ENCODE results near the gene FSIP1. TPM values are rescaled to one million over a fixed set of nuclear protein-coding genes. Genes with fewer than 3 reads are reported as not detected.

FSIP1 gene
- total RNA-seq, 8 experiments from 2014 or later: 0.77 to 10.0 (median 3.5) TPM

- in situ Hi-C loops (cut with MboI; ENCODE audit: low pct_unique_long_range_greater_than_20kb in 2 of 9, low sequenced_read_pairs in 9 of 9, unreplicated experiment in 9 of 9): loop anchor here in 3 of 9 experiments (25.0 kb wide), 2 partner anchors 123 to 173 kb away; partner anchors contain the start of gene GPR176 (in 1 of the 3)
- ATAC-seq (replicated peaks in 6 of 8): no peak
- Histone ChIP-seq H3K4me3 (no peak overlapping the region), H3K4me1 (replicated peaks in 1 of 2) (peaks cover 17 to 47% of the 10 kb centered on the region in 2 donors), H3K27ac (no peak overlapping the region)
- 0 to 94% (median 46%) methylated on average over 1 to 4 of the region's 4 CpGs for WGBS, 10 experiments
Measured at GRCh38 chr15:39789736-39790135, 7.1 kb upstream of the FSIP1 start.

DNA sequence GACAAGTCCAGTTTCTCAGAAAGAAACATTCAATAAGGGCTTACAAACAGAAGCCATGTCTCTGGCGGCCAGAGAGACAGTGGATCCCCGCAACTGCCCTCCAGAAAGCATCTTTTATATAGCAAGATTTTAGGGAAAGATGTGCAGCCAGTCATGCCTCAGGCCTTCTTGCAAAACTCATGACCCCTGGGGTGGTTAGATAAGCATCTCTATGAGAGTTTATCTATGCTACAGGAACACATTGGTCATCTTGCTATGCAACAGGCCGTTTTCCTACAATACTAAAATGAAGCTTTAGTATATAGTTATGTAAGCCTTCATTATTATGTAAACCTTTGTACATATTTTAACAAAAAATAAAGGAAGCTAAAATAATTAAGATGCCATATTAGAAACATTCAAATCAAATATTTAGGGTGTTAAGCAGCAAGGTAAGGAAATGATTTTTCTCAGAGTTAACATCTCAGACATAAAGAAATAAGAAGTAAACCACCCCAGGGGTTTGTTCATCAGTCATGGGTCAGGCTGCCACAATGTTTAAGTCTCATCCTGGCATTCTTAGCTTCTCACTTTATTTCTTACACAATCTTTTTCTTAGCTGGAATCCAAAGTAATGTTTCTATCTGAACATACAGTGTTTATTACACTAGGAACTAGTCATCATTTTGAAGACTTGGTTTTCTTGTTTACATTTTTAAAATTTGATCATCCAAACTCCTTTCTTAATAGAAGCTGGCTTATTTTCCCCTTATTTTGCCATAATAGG is 6.3 kb upstream of the FSIP1 start:
- in situ Hi-C loops (cut with MboI; ENCODE audit: low pct_unique_long_range_greater_than_20kb in 2 of 9, low sequenced_read_pairs in 9 of 9, unreplicated experiment in 9 of 9): loop anchor here in 3 of 9 experiments (25.0 kb wide), 2 partner anchors 123 to 173 kb away; partner anchors contain the start of gene GPR176 (in 1 of the 3)
- peaks cover 23 to 51% of the 10 kb centered on the region in 2 donors for H3K4me1 ChIP-seq (replicated peaks in 1 of 2)
- 25 to 100% (median 71%) methylated on average over 1 to 3 of the region's 3 CpGs for WGBS, 10 experiments
- no peak overlapping the region for H3K4me3 ChIP-seq
- no peak for ATAC-seq (replicated peaks in 6 of 8)
- H3K27ac ChIP-seq: no peak overlapping the region

GRCh38 chr15:39788108-39788507 is 5.5 kb upstream of the FSIP1 start:
- H3K27ac ChIP-seq: no peak overlapping the region
- WGBS, 10 experiments: 45 to 100% (median 74%) methylated on average over 1 to 4 of the region's 4 CpGs; no CpG with 5 or more reads in 1 of the 10 experiments
- peak in 1 of 8 experiments; percentile 9 for ATAC-seq (replicated peaks in 6 of 8)
- no peak overlapping the region for H3K4me3 ChIP-seq
- in situ Hi-C loops (cut with MboI; ENCODE audit: low pct_unique_long_range_greater_than_20kb in 2 of 9, low sequenced_read_pairs in 9 of 9, unreplicated experiment in 9 of 9): loop anchor here in 3 of 9 experiments (25.0 kb wide), 2 partner anchors 124 to 174 kb away; partner anchors contain the start of gene GPR176 (in 1 of the 3)
- peaks cover 25 to 54% of the 10 kb centered on the region in 2 donors for H3K4me1 ChIP-seq (replicated peaks in 1 of 2)

DNA sequence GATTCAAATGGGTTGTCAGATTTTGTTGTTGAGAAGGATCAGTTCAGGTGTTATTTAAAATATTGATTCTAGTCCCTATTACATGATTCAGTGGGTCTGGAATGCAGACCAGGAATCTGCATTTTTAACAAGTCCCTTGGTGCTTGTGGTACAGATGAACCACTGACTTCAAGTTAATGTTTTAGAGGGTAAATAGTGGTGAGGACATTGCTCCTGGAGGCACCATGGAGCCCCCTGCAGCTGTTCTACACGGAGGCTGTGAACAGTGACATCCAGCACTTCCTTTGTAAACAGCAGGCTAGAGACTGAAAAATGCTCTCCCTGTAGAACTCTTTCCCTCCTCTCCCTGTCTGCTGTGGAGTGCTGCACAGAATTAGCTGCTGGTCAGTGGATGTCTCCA is 4.8 kb upstream of the FSIP1 start:
- Histone ChIP-seq H3K4me1 (replicated peaks in 1 of 2) (peaks cover 25 to 54% of the 10 kb centered on the region in 2 donors), H3K4me3 (no peak overlapping the region), H3K27ac (no peak overlapping the region)
- 0 to 18% (median 0%) methylated on average over 1 of the region's 1 CpG; no CpG with 5 or more reads in 7 of the 10 experiments for WGBS, 10 experiments
- in situ Hi-C loops (cut with MboI; ENCODE audit: low pct_unique_long_range_greater_than_20kb in 2 of 9, low sequenced_read_pairs in 9 of 9, unreplicated experiment in 9 of 9): loop anchor here in 3 of 9 experiments (25.0 kb wide), 2 partner anchors 125 to 175 kb away; partner anchors contain the start of gene GPR176 (in 1 of the 3)
- peak in 1 of 8 experiments; percentile 18 for ATAC-seq (replicated peaks in 6 of 8)

- Histone ChIP-seq H3K4me3 (peak overlapping the region in 1 of 5 donors; percentile 4), H3K27ac (no peak overlapping the region), H3K4me1 (replicated peaks in 1 of 2) (peaks cover 25 to 54% of the 10 kb centered on the region in 2 donors)
- WGBS, 10 experiments: 0 to 28% (median 0%) methylated on average over 1 to 5 of the region's 5 CpGs; no CpG with 5 or more reads in 2 of the 10 experiments
- in situ Hi-C loops (cut with MboI; ENCODE audit: low pct_unique_long_range_greater_than_20kb in 2 of 9, low sequenced_read_pairs in 9 of 9, unreplicated experiment in 9 of 9): loop anchor here in 3 of 9 experiments (25.0 kb wide), 2 partner anchors 126 to 176 kb away; partner anchors contain the start of gene GPR176 (in 1 of the 3)
- no peak for ATAC-seq (replicated peaks in 6 of 8)
Measured at GRCh38 chr15:39786447-39787056, 3.9 kb upstream of the FSIP1 start.

- H3K4me1 ChIP-seq (replicated peaks in 1 of 2): peaks cover 25 to 54% of the 10 kb centered on the region in 2 donors
- H3K27ac ChIP-seq: no peak overlapping the region
- peak overlapping the region in 1 of 5 donors; percentile 90 for H3K4me3 ChIP-seq
- ATAC-seq (replicated peaks in 6 of 8): no peak
- in situ Hi-C loops (cut with MboI; ENCODE audit: low pct_unique_long_range_greater_than_20kb in 2 of 9, low sequenced_read_pairs in 9 of 9, unreplicated experiment in 9 of 9): loop anchor here in 3 of 9 experiments (25.0 kb wide), 2 partner anchors 126 to 176 kb away; partner anchors contain the start of gene GPR176 (in 1 of the 3)
- WGBS, 10 experiments: 33 to 100% (median 70%) methylated on average over 2 to 7 of the region's 7 CpGs; no CpG with 5 or more reads in 1 of the 10 experiments
Measured at GRCh38 chr15:39785841-39786240, 3.2 kb upstream of the FSIP1 start.

- WGBS, 10 experiments: 45 to 91% (median 62%) methylated on average over 2 to 9 of the region's 10 CpGs; no CpG with 5 or more reads in 2 of the 10 experiments
- in situ Hi-C loops (cut with MboI; ENCODE audit: low pct_unique_long_range_greater_than_20kb in 2 of 9, low sequenced_read_pairs in 9 of 9, unreplicated experiment in 9 of 9): loop anchor here in 3 of 9 experiments (25.0 kb wide), 2 partner anchors 127 to 177 kb away; partner anchors contain the start of gene GPR176 (in 1 of the 3)
- H3K4me1 ChIP-seq (replicated peaks in 1 of 2): peaks cover 25 to 54% of the 10 kb centered on the region in 2 donors
Measured at GRCh38 chr15:39785139-39785538, 2.5 kb upstream of the FSIP1 start.

DNA sequence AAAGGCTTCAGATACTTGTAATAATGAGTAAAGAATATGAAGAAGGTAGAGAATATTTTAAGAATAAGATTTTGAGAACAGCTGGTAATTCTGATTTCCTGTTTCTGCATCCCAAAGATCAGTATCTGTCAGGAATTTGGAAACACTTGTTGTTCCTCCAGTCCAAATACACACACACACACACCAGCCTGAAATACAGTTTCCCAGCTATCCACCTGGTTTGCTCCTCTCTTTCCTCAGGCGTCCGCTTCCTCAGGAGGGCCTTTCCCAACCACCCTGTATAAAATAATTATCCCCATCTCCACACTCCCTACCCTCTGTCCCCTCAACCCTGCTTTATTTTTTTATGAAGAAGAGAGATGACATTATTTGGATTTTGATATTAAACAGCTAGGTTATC is 2.0 kb upstream of the FSIP1 start:
- H3K27ac ChIP-seq: no peak overlapping the region
- 60 to 100% (median 92%) methylated on average over 2 of the region's 2 CpGs; no CpG with 5 or more reads in 3 of the 10 experiments for WGBS, 10 experiments
- in situ Hi-C loops (cut with MboI; ENCODE audit: low pct_unique_long_range_greater_than_20kb in 2 of 9, low sequenced_read_pairs in 9 of 9, unreplicated experiment in 9 of 9): loop anchor here in 3 of 9 experiments (25.0 kb wide), 2 partner anchors 128 to 178 kb away; partner anchors contain the start of gene GPR176 (in 1 of the 3)
- ATAC-seq (replicated peaks in 6 of 8): no peak
- H3K4me1 ChIP-seq (replicated peaks in 1 of 2): peaks cover 25 to 50% of the 10 kb centered on the region in 2 donors
- H3K4me3 ChIP-seq: peak overlapping the region in 3 of 5 donors; percentile 2 to 90 (median 5)

More at GRCh38 chr15:39785139-39785538, 2.5 kb upstream of the FSIP1 start:
- Histone ChIP-seq H3K4me3 (peak overlapping the region in 2 of 5 donors; percentile 2 to 90), H3K27ac (no peak overlapping the region)
- ATAC-seq (replicated peaks in 6 of 8): no peak

- peak overlapping the region in 4 of 5 donors; percentile 61 to 90 (median 68) for H3K4me3 ChIP-seq
- no peak for ATAC-seq (replicated peaks in 6 of 8)
- H3K27ac ChIP-seq: no peak overlapping the region
- H3K4me1 ChIP-seq (replicated peaks in 1 of 2): peaks cover 25 to 45% of the 10 kb centered on the region in 2 donors
- WGBS, 10 experiments: 17 to 49% (median 32%) methylated on average over 1 to 4 of the region's 4 CpGs
- in situ Hi-C loops (cut with MboI; ENCODE audit: low pct_unique_long_range_greater_than_20kb in 2 of 9, low sequenced_read_pairs in 9 of 9, unreplicated experiment in 9 of 9): loop anchor here in 3 of 9 experiments (25.0 kb wide), 2 partner anchors 128 to 178 kb away; partner anchors contain the start of gene GPR176 (in 1 of the 3)
Measured at GRCh38 chr15:39784125-39784524, 1.5 kb upstream of the FSIP1 start.

DNA sequence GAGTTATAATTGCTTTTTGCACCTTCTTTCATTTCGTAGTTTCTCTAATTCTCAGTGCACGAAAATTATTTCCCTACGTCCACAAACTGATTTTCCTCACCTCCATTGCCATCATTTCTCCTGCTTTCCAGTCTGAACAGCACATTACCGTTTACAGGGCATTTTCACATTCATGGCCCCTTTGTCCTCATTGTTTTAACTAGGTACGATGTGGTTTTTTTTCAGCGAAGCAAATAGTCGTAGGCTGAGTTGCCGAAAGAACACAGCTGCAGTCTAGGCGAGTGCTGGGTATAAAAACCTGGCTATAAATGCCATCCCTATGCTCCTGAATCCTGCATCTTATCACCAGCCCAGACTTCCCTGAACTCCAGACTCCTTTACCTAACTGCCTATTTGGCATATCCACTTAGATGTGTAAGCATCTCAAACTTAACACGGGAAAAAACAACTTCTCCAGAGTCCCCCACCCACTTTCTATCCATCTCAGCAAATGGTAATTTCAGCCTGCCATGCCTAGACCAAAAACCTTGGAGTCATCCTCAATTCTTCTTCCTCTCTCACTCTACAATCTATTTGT is 691 bp upstream of the FSIP1 start:
- ATAC-seq (replicated peaks in 6 of 8): no peak
- H3K4me3 ChIP-seq: peak overlapping the region; percentile 61 to 90 (median 65)
- peak overlapping the region; percentile 78 to 90 for H3K27ac ChIP-seq
- 0 to 10% (median 0%) methylated on average over 2 to 10 of the region's 10 CpGs for WGBS, 10 experiments
- peaks cover 33 to 38% of the 10 kb centered on the region in 2 donors for H3K4me1 ChIP-seq (replicated peaks in 1 of 2)
- in situ Hi-C loops (cut with MboI; ENCODE audit: low pct_unique_long_range_greater_than_20kb in 2 of 9, low sequenced_read_pairs in 9 of 9, unreplicated experiment in 9 of 9): loop anchor here in 3 of 9 experiments (25.0 kb wide), 2 partner anchors 129 to 179 kb away; partner anchors contain the start of gene GPR176 (in 1 of the 3)

DNA sequence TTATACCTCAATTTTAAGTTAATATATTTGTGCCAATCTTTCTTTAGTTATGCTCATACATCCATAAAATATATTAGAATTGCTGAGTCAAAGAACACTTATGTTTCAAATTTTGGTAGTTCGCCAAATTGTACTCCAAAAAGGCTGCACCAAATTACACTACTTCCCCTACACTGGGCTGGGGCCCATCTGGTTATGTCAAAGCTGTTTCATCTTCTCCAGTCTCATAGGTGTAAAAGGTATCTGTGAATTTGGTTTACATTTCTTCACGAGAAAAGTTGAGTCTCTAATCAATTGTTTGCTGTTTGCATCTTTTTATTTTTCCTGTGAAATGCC is 706 bp downstream of the FSIP1 start:
- H3K4me3 ChIP-seq: peak overlapping the region; percentile 61 to 90 (median 65)
- in situ Hi-C loops (cut with MboI; ENCODE audit: low pct_unique_long_range_greater_than_20kb in 2 of 9, low sequenced_read_pairs in 9 of 9, unreplicated experiment in 9 of 9): loop anchor here in 3 of 9 experiments (25.0 kb wide), 2 partner anchors 130 to 180 kb away; partner anchors contain the start of gene GPR176 (in 1 of the 3)
- 20 to 100% (median 79%) methylated on average over 1 to 2 of the region's 2 CpGs for WGBS, 10 experiments
- peaks cover 38 to 45% of the 10 kb centered on the region in 2 donors for H3K4me1 ChIP-seq (replicated peaks in 1 of 2)
- peak overlapping the region in 1 of 2 donors; percentile 6 for H3K27ac ChIP-seq
- no peak for ATAC-seq (replicated peaks in 6 of 8)

Measured in motor neuron (in vitro differentiated cells).